ENCODE measurements around the gene TAS1R3.

TAS1R3 gene

GRCh38 chr1:1295154-1295923 is 35.7 kb upstream of the TAS1R3 start:
- no peak for DNase-seq

- DNase-seq: no peak
Measured at GRCh38 chr1:1296070-1297061, 34.7 kb upstream of the TAS1R3 start.

- DNase-seq: no peak
Measured at GRCh38 chr1:1297802-1298424, 33.2 kb upstream of the TAS1R3 start.

GRCh38 chr1:1298861-1299685 is 32.0 kb upstream of the TAS1R3 start:
- peak; percentile 86 for DNase-seq

- DNase-seq: peak; percentile 30
Measured at GRCh38 chr1:1299686-1300351, 31.3 kb upstream of the TAS1R3 start.

GRCh38 chr1:1300352-1300739 is 30.7 kb upstream of the TAS1R3 start:
- DNase-seq: no peak

- no peak for DNase-seq
Measured at GRCh38 chr1:1302006-1302430, 29.1 kb upstream of the TAS1R3 start.

GRCh38 chr1:1302951-1303509 is 28.1 kb upstream of the TAS1R3 start:
- peak; percentile 15 for DNase-seq

- DNase-seq: peak; percentile 20
Measured at GRCh38 chr1:1303736-1304135, 27.3 kb upstream of the TAS1R3 start.

GRCh38 chr1:1304331-1305299 is 26.5 kb upstream of the TAS1R3 start:
- DNase-seq: peak; percentile 95

GRCh38 chr1:1305300-1306069 is 25.6 kb upstream of the TAS1R3 start:
- DNase-seq: peak; percentile 65

GRCh38 chr1:1306070-1306660 is 24.9 kb upstream of the TAS1R3 start:
- DNase-seq: peak; percentile 30

GRCh38 chr1:1306661-1307260 is 24.3 kb upstream of the TAS1R3 start:
- DNase-seq: peak; percentile 63

GRCh38 chr1:1307261-1307922 is 23.7 kb upstream of the TAS1R3 start:
- peak; percentile 40 for DNase-seq

- DNase-seq: peak; percentile 95
Measured at GRCh38 chr1:1307923-1308755, 22.9 kb upstream of the TAS1R3 start, which contains the start of the genes ACAP3 and PUSL1. Gene ACAP3, minus strand, starts transcription at chr1:1307930. Its CDS starts 115 bp downstream, at chr1:1307815. Gene PUSL1, plus strand, starts transcription at chr1:1308597. Its CDS starts 47 bp downstream, at chr1:1308644.

GRCh38 chr1:1308756-1309250 is 22.3 kb upstream of the TAS1R3 start:
- DNase-seq: no peak
